Measurements from ENCODE around the gene RDH5.

- TF ChIP-seq TAF1 (conservative IDR thresholded peaks at IDR 0.05): no peak
- TF ChIP-seq MAX (IDR thresholded peaks at IDR 0.05): no peak
- no peak for TF ChIP-seq CTCF (IDR thresholded peaks at IDR 0.05; ENCODE audit: low read depth, low read length, missing input control)
- no peak for TF ChIP-seq HNF4A (conservative IDR thresholded peaks at IDR 0.05)
- no peak for TF ChIP-seq RXRA (IDR thresholded peaks at IDR 0.05)
- TF ChIP-seq REST (IDR thresholded peaks at IDR 0.05): no peak
These were observed 15.1 kb upstream of the RDH5 start for GRCh38 chr12:55704824-55705718.

Measured in liver (tissue), 3 donors.